AG20443 (cell line): ENCODE measurements around the gene FLT1.

Experiments used
- DNase-seq: peaks from one replicate; pipeline ENCODE4 v3.0.0; 2012; ENCODE audit warnings: low spot score, mixed read lengths

The FLT1 gene

GRCh38 chr13:28339419-28339818, 155.5 kb downstream of the FLT1 start:
- DNase-seq = no peak

DNA sequence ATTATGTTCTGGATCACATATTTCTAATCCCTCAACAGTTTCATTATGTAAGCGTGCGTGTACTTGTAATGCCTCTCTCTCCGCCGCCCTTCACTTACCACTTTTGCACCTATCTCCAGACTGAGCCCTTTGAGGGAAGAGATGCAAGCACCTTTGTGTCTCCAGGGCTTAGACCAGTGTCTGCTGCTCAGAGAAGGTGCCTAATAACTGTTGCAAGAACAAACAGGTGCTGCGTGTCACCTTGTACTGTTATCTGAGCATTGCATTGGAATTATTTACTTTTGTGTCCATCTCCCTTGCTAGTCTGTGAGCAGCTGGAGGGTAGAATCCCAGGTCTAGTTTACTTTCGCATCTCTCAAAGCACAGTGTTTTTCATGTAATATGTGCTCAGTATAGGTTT, 156.2 kb downstream of the FLT1 start:
- DNase-seq = no peak

DNA sequence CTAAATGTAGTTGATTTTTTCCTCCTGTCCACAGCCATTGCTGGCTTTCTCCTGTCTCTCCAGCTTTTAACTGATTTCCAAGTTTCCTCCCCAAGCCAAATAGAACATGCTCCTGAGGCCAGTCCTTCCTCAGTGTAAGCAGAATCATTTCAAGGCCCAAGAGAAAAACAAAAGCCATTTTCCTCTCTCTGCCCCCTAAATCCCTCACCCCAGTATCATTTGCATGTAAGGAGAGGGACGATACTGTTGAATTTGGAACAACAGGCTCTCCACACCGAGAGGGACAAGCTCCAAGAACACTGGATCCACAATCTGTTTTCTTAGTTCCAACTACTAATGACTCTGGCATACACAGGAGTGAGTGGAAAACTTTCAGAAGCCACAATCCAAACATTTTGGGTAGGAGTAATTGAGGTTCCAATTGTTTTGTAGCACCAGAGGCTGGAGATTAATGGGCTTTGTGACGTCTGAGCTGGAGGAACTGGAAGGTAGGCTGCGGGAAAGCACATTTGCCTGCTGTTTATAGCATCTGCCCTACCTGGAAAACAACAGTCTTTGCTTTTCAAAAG, 156.8 kb downstream of the FLT1 start:
- no peak for DNase-seq

GRCh38 chr13:28337166-28338005, 157.5 kb downstream of the FLT1 start:
- peak; percentile 70 for DNase-seq

GRCh38 chr13:28336193-28336657, 158.7 kb downstream of the FLT1 start:
- DNase-seq = no peak

- DNase-seq = no peak
These were observed 161.6 kb downstream of the FLT1 start for GRCh38 chr13:28333204-28333881.

GRCh38 chr13:28329395-28330158, 165.4 kb downstream of the FLT1 start:
- peak; percentile 93 for DNase-seq

DNA sequence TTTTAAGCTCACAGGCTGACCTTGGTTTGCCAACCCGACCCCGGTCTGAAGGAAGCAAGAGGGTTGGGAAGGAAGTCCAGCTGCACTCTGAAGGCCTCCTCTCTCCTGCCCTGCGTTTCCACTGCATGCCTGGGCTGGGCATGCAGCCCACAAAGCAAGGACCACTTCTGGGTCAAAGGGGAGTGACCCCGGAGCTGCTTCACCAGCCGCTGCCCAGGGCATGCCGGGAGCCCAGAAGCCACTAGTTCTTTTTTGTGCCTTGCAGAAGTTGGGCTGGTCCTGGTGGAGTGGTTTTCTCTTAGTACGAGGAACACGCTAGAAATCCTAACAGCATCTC, 166.7 kb downstream of the FLT1 start:
- no peak for DNase-seq

- DNase-seq = no peak
These were observed 167.3 kb downstream of the FLT1 start for GRCh38 chr13:28327373-28328270.

- no peak for DNase-seq
These were observed 168.9 kb downstream of the FLT1 start for GRCh38 chr13:28326056-28326455.

DNA sequence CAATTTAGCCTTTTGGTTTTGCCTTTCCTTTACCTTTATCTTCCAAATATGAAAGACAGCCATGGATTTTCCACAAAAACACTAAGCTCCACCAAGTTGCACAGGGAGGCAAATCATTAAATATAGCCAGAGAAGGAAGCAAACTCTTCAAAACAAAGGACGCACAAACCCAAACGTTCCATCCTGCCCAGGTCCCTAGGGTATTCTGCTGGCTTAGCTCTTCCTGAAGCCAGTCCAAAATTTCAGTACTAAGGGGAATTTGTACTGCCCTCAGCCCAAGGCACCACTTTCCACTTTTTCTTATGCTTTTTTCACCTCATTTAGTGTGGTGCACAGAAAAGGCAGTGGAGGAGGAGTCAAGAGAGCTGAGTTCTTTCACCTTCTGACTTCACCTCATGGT, 169.9 kb downstream of the FLT1 start:
- no peak for DNase-seq

- DNase-seq = peak; percentile 79
These were observed 170.6 kb downstream of the FLT1 start for GRCh38 chr13:28324181-28324789.

DNA sequence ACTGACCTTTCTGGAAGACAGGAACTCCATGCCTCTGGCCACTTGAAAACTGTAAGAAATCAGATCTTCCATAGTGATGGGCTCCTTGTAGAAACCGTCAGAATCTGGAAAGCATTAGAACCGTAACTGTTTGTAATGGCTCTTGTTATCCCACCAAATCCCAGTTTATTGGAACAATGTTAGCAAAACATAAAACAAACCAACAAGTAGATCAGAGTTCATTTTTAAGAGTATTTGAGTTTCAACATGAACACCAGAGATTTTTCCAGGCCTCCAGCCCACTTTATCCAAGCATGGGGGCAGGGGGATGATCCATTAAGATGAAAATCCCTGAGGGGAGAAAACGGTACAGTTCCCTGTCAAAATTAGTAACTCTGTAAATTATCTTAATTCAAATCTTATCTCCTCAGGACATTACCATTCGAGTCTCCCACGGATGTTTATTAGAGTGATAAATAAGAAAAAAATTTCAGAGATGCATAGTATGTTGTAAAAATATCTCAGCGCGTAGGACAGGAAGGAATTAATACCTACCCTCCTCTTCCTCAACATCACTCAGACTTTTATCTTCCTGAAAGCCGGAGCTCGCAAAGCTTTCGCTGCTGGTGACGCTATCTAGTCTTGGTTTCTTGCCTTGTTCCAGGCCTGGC, 172.5 kb downstream of the FLT1 start:
- DNase-seq = no peak

GRCh38 chr13:28321756-28322155, 173.2 kb downstream of the FLT1 start:
- DNase-seq = no peak

- no peak for DNase-seq
These were observed 173.9 kb downstream of the FLT1 start for GRCh38 chr13:28320884-28321574.

GRCh38 chr13:28320209-28320608, 174.7 kb downstream of the FLT1 start:
- DNase-seq = no peak

DNA sequence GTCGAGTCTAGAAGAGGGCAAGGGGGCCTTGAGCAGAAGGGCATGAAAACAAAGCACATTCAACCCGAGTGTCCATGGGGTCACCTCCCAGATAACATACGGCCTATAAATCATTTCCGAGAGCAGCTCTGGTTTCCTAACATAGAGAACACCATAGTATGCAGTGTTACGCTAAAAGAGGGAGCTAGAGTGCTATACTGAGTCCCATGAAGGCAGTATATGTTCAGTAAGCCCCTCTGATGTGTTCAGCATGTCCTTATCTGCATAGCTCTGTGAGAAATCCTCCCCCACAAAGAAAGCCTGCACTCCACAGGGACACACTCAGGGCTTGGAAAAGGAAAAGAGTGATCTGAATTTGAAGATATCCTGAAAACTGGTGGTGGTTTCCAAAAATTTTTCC, 175.4 kb downstream of the FLT1 start:
- DNase-seq = no peak

DNA sequence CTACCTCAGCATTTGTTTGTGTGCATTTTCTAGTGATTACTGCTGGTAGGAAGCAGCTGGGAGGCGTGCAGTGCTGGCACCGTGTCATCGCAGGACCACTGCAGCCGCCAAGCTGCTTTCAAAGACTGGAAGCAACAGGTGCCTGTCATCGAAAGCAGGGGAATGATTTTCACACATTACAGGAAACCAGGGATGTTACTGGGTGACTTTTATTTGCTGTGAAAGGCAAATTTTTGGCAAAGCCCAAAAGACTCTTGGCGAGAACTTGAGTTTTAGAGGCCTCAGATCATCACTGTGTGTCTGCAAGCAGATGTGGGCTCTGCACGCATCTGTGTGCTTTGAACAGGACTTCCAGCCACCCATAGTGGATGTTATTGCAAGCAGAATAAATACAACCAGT, 176.4 kb downstream of the FLT1 start:
- peak; percentile 45 for DNase-seq

- DNase-seq = no peak
These were observed 178.1 kb downstream of the FLT1 start for GRCh38 chr13:28316836-28317235.

DNA sequence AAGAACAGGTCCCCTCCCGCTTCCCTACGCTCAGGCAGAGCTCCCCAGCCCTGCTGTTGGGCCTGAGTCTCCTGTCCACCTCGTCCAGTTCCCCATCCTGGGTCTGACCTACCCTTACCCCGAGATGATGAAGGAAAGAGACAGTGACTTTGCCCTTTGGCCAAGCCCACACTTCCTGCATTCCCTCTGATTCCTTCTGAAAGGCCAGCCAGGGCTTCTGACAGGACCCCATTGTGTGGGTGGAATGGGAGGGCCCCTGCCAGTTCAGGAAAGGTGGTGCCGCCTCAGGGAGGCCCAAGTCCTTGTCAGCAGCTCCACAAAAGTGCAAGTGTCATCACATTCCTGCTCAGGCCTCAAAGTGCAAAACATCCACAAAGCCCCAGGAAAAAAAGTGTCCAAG, 178.8 kb downstream of the FLT1 start:
- DNase-seq = no peak
